Left ventricle myocardium superior (tissue), 1 donor: ENCODE results near the gene SLC19A1. TPM values are rescaled to one million over a fixed set of nuclear protein-coding genes. Genes with fewer than 3 reads are reported as not detected.

Experiments used
- ATAC-seq: fragments of 200-7000 bp; cut with Tn5 transposase; one replicate; pipeline ENCODE4 v1.9.1; 2020; ENCODE audit warnings: mild to moderate bottlenecking, moderate library complexity
- DNase-seq: peaks from one replicate; pipeline ENCODE4 v3.0.0-alpha.2; 2020
- intact Hi-C: fragments of 100-400 bp; cut with micrococcal nuclease; formaldehyde crosslinking; loops from one replicate; pipeline ENCODE4 v1.11.0; 2022
- total RNA-seq: library from RNA; stranded (reverse); fragmentation: NEBNext Ultra II Directional; extraction: Animal tissue kit (Norgen Biotek cat#: 25700); gene quantifications from one replicate; pipeline ENCODE4 v1.2.1, GENCODE V29; 2021
- donor health status: DM: no; HTN: yes; CAD: no; lungs with severe emphysema.

SLC19A1 gene
- total RNA-seq, 1 donor from 2014 or later = 7.6 TPM

DNA sequence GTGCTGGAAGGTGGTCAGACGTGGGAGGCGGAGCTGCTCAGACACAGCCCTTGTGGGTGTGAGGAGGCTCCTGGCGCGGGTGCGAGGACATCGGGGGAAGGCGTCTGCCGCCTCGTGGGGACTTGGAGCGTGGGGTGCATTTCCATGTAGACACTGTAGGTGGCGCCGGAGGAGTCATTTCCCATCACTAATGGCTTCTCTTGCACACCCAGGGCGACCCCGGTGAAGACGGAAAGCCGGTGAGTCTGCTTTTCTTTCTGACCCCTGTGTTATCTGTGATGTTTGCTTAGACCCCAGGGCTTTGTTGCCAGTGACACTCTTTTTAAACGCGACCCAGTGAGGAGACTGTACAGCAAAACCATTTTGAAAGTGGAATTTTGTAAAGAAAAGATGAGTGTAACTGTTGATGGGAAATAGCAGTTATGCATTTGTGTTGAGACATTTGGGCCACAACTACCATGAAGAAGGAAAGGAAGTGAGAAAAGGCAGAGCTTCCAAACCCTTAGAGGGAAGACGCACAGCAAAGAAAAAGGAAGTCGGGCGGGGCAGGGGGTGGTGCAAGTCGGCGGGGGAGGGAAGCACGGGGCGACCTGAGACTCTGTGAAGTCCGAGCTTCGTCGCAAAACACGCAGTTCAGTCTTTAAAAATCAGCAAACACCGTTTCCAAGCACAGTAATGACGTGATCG lies 64.0 kb downstream of the SLC19A1 start:
- ATAC-seq = peak; percentile 70
- DNase-seq = peak; percentile 81
- intact Hi-C loops = no loop called here

GRCh38 chr21:45477176-45478114 lies 64.8 kb downstream of the SLC19A1 start:
- peak; percentile 26 for DNase-seq
- intact Hi-C loops = no loop called here
- no peak for ATAC-seq

DNA sequence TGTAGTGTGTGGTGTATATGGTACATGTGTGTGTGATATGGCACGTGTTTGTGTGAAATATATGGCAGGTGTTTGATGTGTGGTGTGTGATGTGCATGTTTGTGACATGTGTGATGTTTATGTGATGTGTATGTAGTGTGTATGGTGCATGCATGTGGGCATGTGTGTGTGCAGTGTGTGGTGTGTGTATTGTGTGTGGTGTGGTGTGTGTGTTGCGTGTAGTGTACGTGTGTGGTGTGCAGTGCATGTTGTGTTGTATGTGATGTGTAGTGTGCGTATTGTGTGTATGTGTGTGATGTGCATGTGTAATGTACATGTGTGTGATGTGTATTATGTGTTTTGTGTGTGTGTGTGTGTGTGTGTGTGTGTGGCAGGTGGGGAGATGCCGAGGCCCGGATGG lies 65.7 kb downstream of the SLC19A1 start:
- no peak for ATAC-seq
- DNase-seq = no peak
- intact Hi-C loops = no loop called here

GRCh38 chr21:45475797-45476570 lies 66.3 kb downstream of the SLC19A1 start:
- ATAC-seq (no peak), DNase-seq (peak; percentile 26)
- intact Hi-C loops = no loop called here

- DNase-seq = no peak
- intact Hi-C loops = no loop called here
Observed at GRCh38 chr21:45475004-45475685, 67.1 kb downstream of the SLC19A1 start.

GRCh38 chr21:45474323-45474950 lies 67.8 kb downstream of the SLC19A1 start:
- DNase-seq (no peak), ATAC-seq (no peak)
- intact Hi-C loops = no loop called here

More at GRCh38 chr21:45475004-45475685, 67.1 kb downstream of the SLC19A1 start:
- no peak for ATAC-seq

- intact Hi-C loops = no loop called here
- ATAC-seq (no peak), DNase-seq (no peak)
Observed at GRCh38 chr21:45473496-45474322, 68.5 kb downstream of the SLC19A1 start.

DNA sequence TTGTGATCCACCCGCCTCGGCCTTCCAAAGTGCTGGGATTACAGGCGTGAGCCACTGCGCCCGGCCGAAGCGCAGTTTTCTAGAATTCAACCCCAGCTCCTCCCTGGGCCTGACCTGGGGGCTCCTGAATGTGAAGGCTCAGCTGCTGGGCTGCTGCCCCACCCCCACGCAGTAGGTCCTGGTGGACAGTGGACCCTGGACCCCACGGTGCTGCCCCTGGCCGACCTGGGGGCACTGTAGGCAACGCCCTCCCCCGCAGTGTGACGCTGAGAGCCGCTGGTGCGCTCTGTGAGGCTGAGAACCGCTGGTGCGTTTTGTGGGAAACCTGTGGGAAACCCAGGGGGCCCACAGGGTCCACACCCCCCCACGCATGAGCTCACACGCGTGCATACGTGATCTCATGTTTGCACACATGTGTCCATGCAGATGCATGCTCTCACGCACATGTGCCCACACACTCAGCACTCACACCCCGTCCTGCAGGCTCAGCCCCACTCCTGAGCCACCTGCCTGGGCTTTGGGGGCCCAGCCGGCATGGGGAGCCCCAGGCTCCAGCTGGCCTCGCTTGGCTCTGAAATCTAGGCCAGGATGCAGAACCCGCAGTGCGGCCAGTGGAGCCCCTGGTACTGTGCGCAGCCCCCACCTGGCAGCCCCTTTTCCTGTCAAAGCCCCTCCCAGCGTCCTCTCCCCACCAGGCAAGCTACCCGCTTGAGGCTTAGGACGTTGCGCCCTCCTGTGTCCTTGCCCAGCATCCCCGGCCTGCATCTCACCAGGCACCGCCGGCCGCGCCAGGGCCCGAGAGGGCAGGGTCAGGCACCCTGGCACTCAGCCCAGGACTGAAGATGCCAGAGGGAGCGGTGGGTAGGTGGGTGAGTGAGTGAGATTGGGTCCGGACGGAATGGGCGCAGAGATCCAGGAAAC lies 69.5 kb downstream of the SLC19A1 start:
- no peak for ATAC-seq
- DNase-seq = peak; percentile 19
- intact Hi-C loops = no loop called here

DNA sequence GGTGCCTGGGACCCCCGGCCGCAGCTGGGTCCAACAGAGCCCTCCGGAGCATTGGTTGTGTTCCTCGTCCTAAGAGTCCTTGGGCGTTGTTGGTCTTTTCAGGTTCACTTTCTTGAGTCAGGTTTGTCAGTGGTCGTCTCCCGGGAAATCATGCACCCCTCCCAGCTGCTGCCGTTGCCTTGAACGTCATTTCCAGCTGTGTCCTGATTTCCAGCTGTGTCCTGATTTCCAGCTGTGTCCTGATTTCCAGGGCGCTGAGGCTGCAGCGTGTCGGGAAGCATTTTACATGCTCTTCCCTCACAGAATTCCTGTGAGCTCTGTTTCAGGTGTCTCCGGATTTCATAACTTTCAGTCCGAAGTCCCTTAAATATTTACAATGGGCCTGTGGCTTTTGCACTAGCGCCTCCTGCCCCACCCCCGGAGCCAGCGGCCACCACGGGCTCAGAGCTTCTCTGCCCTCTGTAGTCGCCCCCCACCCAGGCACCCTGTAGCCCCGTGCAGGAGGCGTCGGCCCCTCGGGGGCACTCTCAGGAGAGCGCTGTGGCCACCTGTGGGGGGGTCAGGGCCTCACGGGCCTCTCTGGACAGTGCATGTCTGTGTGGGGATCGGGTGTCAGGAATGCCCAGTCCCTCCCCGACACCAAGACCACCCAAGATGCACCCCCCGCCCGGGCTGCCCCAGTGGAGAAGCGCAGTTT lies 70.6 kb downstream of the SLC19A1 start:
- peak; percentile 67 for DNase-seq
- intact Hi-C loops = no loop called here
- peak; percentile 74 for ATAC-seq

GRCh38 chr21:45470773-45471524 lies 71.3 kb downstream of the SLC19A1 start:
- DNase-seq (peak; percentile 72), ATAC-seq (peak; percentile 72)
- intact Hi-C loops = no loop called here

DNA sequence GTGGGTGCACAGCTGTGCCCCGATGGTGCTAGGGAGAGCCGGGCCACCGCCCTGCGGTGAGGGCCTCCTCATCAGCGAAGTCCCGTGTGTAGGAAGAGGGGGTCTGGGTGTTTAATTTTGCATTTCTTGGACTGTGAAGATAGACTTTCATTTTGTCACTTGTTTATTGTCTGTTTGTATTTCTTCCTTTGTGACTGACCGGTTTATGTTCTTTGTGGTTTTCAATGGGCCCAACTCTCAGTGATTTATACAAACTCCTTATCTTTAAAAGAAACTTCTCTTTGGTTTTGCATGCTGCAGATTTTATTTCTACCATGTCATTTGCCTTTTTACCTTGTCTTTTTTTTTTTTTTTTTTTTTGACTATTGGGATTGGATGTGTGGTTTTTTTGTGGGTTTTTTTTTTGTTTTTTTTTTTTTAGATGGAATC lies 72.1 kb downstream of the SLC19A1 start:
- intact Hi-C loops = no loop called here

DNA sequence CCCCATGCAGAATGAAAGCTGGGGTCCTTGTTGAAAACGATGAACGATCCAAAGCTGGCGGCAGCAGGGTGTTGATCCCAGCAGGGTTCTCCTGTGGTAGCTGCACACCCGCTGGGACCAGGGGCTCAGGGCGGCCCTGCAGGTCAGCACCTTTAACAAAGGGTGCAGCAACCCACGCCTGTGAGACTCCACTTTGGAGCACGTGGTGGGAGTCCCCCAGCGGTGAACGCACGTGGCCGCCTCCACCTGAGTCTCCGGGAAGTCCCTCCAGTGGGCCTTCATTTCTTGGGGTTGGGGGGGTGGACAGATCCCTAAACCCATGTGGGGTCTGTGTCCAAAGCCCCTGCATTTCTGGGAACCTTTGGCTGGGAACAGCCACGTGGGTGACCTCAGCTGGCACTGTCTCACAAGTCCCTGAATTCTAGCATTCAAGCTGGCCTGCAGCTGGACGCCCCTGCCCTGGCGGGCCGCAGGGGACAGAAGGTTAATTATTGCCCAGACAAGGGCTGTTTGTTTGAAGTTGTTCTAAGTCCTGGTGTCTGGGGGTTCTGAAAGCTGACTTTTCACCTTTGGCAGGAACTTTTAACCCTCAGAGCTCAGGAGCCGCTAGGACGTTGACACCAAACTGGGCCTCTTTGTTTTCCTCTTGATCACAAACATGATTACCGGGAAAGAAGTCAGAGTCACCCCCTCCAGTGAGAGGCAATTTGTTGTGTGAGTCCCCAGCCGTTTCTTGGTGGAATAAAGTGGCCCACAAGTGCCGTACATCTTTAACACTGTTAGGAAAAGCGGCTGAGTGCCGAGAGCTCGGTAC lies 72.8 kb downstream of the SLC19A1 start:
- DNase-seq (peak; percentile 33), ATAC-seq (no peak)
- intact Hi-C loops = no loop called here

More for the DNA sequence above, 72.1 kb downstream of the SLC19A1 start:
- ATAC-seq (no peak), DNase-seq (peak; percentile 34)

- ATAC-seq = no peak
- intact Hi-C loops = no loop called here
- no peak for DNase-seq
Observed at GRCh38 chr21:45468971-45469272, 73.3 kb downstream of the SLC19A1 start.

DNA sequence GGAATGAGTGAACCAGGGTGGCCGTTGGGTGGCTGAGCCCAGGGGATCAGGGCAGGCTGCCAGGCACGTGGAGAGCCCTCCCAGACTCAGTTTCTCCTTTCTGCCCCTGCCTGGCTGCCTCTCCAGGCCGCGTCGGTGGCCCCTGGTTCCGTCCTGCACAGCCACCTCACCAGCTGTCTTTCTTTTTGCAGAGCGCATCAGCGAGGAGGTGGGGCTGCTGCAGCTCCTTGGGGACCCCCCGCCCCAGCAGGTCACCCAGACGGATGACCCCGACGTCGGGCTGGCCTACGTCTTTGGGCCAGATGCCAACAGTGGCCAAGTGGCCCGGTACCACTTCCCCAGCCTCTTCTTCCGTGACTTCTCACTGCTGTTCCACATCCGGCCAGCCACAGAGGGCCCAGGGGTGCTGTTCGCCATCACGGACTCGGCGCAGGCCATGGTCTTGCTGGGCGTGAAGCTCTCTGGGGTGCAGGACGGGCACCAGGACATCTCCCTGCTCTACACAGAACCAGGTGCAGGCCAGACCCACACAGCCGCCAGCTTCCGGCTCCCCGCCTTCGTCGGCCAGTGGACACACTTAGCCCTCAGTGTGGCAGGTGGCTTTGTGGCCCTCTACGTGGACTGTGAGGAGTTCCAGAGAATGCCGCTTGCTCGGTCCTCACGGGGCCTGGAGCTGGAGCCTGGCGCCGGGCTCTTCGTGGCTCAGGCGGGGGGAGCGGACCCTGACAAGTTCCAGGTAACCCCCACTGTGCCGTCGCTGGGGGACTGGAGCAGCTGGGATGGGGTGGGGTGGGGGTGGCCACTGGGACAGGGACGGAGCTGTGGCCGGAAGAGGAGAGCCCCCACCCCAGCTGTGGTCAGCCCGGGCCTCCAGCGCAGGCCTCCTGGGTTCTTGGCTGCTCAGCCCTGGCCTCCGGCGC lies 73.9 kb downstream of the SLC19A1 start:
- ATAC-seq = no peak
- peak; percentile 24 for DNase-seq
- intact Hi-C loops = no loop called here
